HUES64 (cell line): ENCODE data around the gene LRCH1.

ENCODE experiments used
- H3K27ac ChIP-seq: 2 replicates; pipeline ENCODE4 v1.7.0; 2013; ENCODE audit warnings: low read depth, low read length, inconsistent platforms
- H3K27me3 ChIP-seq: 2 replicates; pipeline ENCODE4 v1.6.1; 2013; ENCODE audit warnings: mild to moderate bottlenecking, low read length; ENCODE audit not compliant: insufficient read depth
- H3K36me3 ChIP-seq: 2 replicates; pipeline ENCODE4 v1.6.1; 2013; ENCODE audit warnings: mild to moderate bottlenecking, low read length; ENCODE audit not compliant: insufficient read depth
- H3K4me1 ChIP-seq: 2 replicates; pipeline ENCODE4 v1.6.1; 2013; ENCODE audit warnings: mild to moderate bottlenecking, low read length, moderate library complexity; ENCODE audit not compliant: insufficient read depth
- H3K4me3 ChIP-seq: 2 replicates; pipeline ENCODE4 v1.5.1; 2013; ENCODE audit warnings: mild to moderate bottlenecking, low read length, moderate library complexity
- H3K9ac ChIP-seq: 2 replicates; pipeline ENCODE4 v1.6.1; 2013; ENCODE audit warnings: mild to moderate bottlenecking, low read depth, low read length
- H3K9me3 ChIP-seq: 2 replicates; pipeline ENCODE4 v1.6.1; 2013; ENCODE audit warnings: low read depth, low read length; ENCODE audit not compliant: insufficient read depth
- WGBS: fragments of 150-250, 120-280 bp; methylation state at CpG from one replicate; pipeline ENCODE4 v1.1.7; 2013; ENCODE audit warnings: missing lambda C conversion rate; 5-methylcytosine and 5-hydroxymethylcytosine counted together

LRCH1 gene

GRCh38 chr13:46552303-46552682, 677 bp upstream of the LRCH1 start:
- Histone ChIP-seq H3K27me3 (peaks cover 26% of the 10 kb centered on the region), H3K4me1 (peaks cover 12% of the 10 kb centered on the region), H3K27ac (no peak overlapping the region), H3K9ac (peak overlapping the region; percentile 85), H3K9me3 (no peaks in the 10 kb centered on the region), H3K36me3 (no peaks in the 10 kb centered on the region), H3K4me3 (peak overlapping the region; percentile 76)
- 57% methylated on average over 12 of the region's 12 CpGs for WGBS

GRCh38 chr13:46553521-46553885, 533 bp downstream of the LRCH1 start:
- Histone ChIP-seq H3K9ac (peak overlapping the region; percentile 72), H3K27ac (no peak overlapping the region), H3K4me3 (peak overlapping the region; percentile 76), H3K36me3 (no peaks in the 10 kb centered on the region), H3K27me3 (peaks cover 26% of the 10 kb centered on the region), H3K9me3 (no peaks in the 10 kb centered on the region), H3K4me1 (peaks cover 12% of the 10 kb centered on the region)
- WGBS = under 1% methylated on average over 34 of the region's 34 CpGs

- Histone ChIP-seq H3K27me3 (peaks cover 26% of the 10 kb centered on the region), H3K9me3 (no peaks in the 10 kb centered on the region), H3K9ac (peak overlapping the region; percentile 72), H3K4me1 (peaks cover 12% of the 10 kb centered on the region), H3K4me3 (peak overlapping the region; percentile 76), H3K36me3 (no peaks in the 10 kb centered on the region), H3K27ac (no peak overlapping the region)
- under 1% methylated on average over 75 of the region's 75 CpGs for WGBS
Observed at GRCh38 chr13:46553886-46554858, 1.2 kb downstream of the LRCH1 start.

- Histone ChIP-seq H3K4me1 (peaks cover 12% of the 10 kb centered on the region), H3K4me3 (peak overlapping the region; percentile 76), H3K27me3 (peaks cover 26% of the 10 kb centered on the region), H3K9me3 (no peaks in the 10 kb centered on the region), H3K36me3 (no peaks in the 10 kb centered on the region), H3K9ac (no peak overlapping the region), H3K27ac (no peak overlapping the region)
- 88% methylated on average over 2 of the region's 2 CpGs for WGBS
Observed at GRCh38 chr13:46554951-46555350, 2.0 kb downstream of the LRCH1 start.

GRCh38 chr13:46555722-46556417, 2.9 kb downstream of the LRCH1 start:
- Histone ChIP-seq H3K27me3 (peaks cover 26% of the 10 kb centered on the region), H3K9me3 (no peaks in the 10 kb centered on the region), H3K36me3 (no peaks in the 10 kb centered on the region), H3K9ac (no peak overlapping the region), H3K4me1 (peaks cover 12% of the 10 kb centered on the region), H3K27ac (no peak overlapping the region), H3K4me3 (no peak overlapping the region)
- WGBS = 92% methylated on average over 4 of the region's 4 CpGs

- Histone ChIP-seq H3K27ac (no peak overlapping the region), H3K9me3 (no peaks in the 10 kb centered on the region), H3K4me1 (peaks cover 12% of the 10 kb centered on the region), H3K36me3 (no peaks in the 10 kb centered on the region), H3K4me3 (no peak overlapping the region), H3K9ac (no peak overlapping the region), H3K27me3 (peaks cover 26% of the 10 kb centered on the region)
- WGBS = 97% methylated on average over 6 of the region's 6 CpGs
Observed at GRCh38 chr13:46556418-46556779, 3.4 kb downstream of the LRCH1 start.

GRCh38 chr13:46559272-46559805, 6.4 kb downstream of the LRCH1 start:
- no peaks in the 10 kb centered on the region for H3K9me3 ChIP-seq
- no peaks in the 10 kb centered on the region for H3K36me3 ChIP-seq
- peaks cover 7% of the 10 kb centered on the region; the same call in 1 of the 2 replicates for H3K4me1 ChIP-seq
- H3K27ac ChIP-seq = no peak overlapping the region
- H3K9ac ChIP-seq = no peak overlapping the region
- H3K27me3 ChIP-seq = peaks cover 12% of the 10 kb centered on the region; the same call in 1 of the 2 replicates
- no peak overlapping the region for H3K4me3 ChIP-seq
- 100% methylated on average over 1 of the region's 2 CpGs for WGBS

- no peak overlapping the region for H3K27ac ChIP-seq
- H3K27me3 ChIP-seq = no peaks in the 10 kb centered on the region
- no peaks in the 10 kb centered on the region for H3K9me3 ChIP-seq
- no peak overlapping the region for H3K9ac ChIP-seq
- no peaks in the 10 kb centered on the region for H3K4me1 ChIP-seq
- no peaks in the 10 kb centered on the region for H3K36me3 ChIP-seq
- H3K4me3 ChIP-seq = no peak overlapping the region
Observed at GRCh38 chr13:46560778-46561177, 7.8 kb downstream of the LRCH1 start.

- H3K36me3 ChIP-seq = no peaks in the 10 kb centered on the region
- no peak overlapping the region for H3K9ac ChIP-seq
- H3K27me3 ChIP-seq = no peaks in the 10 kb centered on the region
- H3K27ac ChIP-seq = no peak overlapping the region
- no peaks in the 10 kb centered on the region for H3K9me3 ChIP-seq
- WGBS = 91% methylated on average over 2 of the region's 2 CpGs
- no peaks in the 10 kb centered on the region; the same call in 1 of the 2 replicates for H3K4me1 ChIP-seq
- no peak overlapping the region for H3K4me3 ChIP-seq
Observed at GRCh38 chr13:46561286-46561685, 8.3 kb downstream of the LRCH1 start.

- no peak overlapping the region for H3K9ac ChIP-seq
- 100% methylated on average over 1 of the region's 1 CpG for WGBS
- no peak overlapping the region for H3K27ac ChIP-seq
- no peaks in the 10 kb centered on the region; the same call in 1 of the 2 replicates for H3K4me1 ChIP-seq
- no peak overlapping the region for H3K4me3 ChIP-seq
- no peaks in the 10 kb centered on the region for H3K36me3 ChIP-seq
- no peaks in the 10 kb centered on the region for H3K27me3 ChIP-seq
- H3K9me3 ChIP-seq = no peaks in the 10 kb centered on the region
Observed at GRCh38 chr13:46561691-46562090, 8.7 kb downstream of the LRCH1 start.

GRCh38 chr13:46562152-46562551, 9.2 kb downstream of the LRCH1 start:
- H3K9me3 ChIP-seq = no peaks in the 10 kb centered on the region
- WGBS = 71% methylated on average over 1 of the region's 2 CpGs
- no peak overlapping the region for H3K27ac ChIP-seq
- no peaks in the 10 kb centered on the region; the same call in 1 of the 2 replicates for H3K4me1 ChIP-seq
- H3K27me3 ChIP-seq = no peaks in the 10 kb centered on the region
- H3K36me3 ChIP-seq = no peaks in the 10 kb centered on the region
- no peak overlapping the region for H3K9ac ChIP-seq
- H3K4me3 ChIP-seq = no peak overlapping the region
